Endothelial cell of umbilical vein (primary cell): ENCODE measurements around the gene EREG. TPM values are rescaled to one million over a fixed set of nuclear protein-coding genes. Genes with fewer than 3 reads are reported as not detected.

Experiments used
- BruUV-seq: library from RNA; stranded (reverse); fragments of 400-500 nt; replicated peaks from 2 replicates; lab custom pipeline; 2021; lab: Mats Ljungman, UMichigan
- CTCF ChIA-PET: fragments of 300-600, 350-600 bp; sonication (Branson Sonifier 250); formaldehyde crosslinking; loops from one replicate; lab custom pipeline; 2021; ENCODE audit warnings: antibody characterized with exemption, inconsistent platforms; lab: Charles Lee
- POLR2A ChIA-PET: fragments of 300-600, 350-600 bp; sonication (Branson Sonifier 250); formaldehyde crosslinking; loops from one replicate; lab custom pipeline; 2021; ENCODE audit warnings: antibody characterized with exemption, inconsistent platforms; lab: Charles Lee
- DNase-seq: peaks from one replicate; pipeline ENCODE4 v3.0.0-alpha.2; 2011; ENCODE audit warnings: low read depth, low spot score
- FAIRE-seq: peaks from 2 replicates; lab custom pipeline; 2011; peaks lifted over from hg19 to GRCh38; lab: Jason Lieb, UNC
- H2AFZ ChIP-seq: 2 replicates; pipeline ENCODE4 v1.6.0; 2012; ENCODE audit warnings: low read depth, low read length, control low read depth, inconsistent platforms
- H3K27ac ChIP-seq: 2 replicates; pipeline ENCODE4 v1.5.1; 2011; ENCODE audit warnings: low read depth, mild to moderate bottlenecking, control low read depth, low read length, moderate library complexity; ENCODE audit not compliant: insufficient read depth
- H3K27me3 ChIP-seq, 2 experiments: 2 replicates each; pipeline versions ENCODE4 v1.6.0 to v1.6.1; 2011; ENCODE audit warnings: low read length in 2 of 2, mixed read lengths in 1 of 2; ENCODE audit not compliant: control insufficient read depth in 2 of 2, insufficient read depth in 2 of 2
- H3K36me3 ChIP-seq, 2 experiments: 2 replicates in 1 of 2; 3 replicates in 1 of 2; pipeline ENCODE4 v1.5.1; 2011; ENCODE audit warnings: low read length in 2 of 2, mild to moderate bottlenecking in 1 of 2, moderate library complexity in 1 of 2; ENCODE audit not compliant: control insufficient read depth in 2 of 2, insufficient read depth in 2 of 2; ENCODE audit errors: extremely low read depth in 1 of 2
- H3K4me1 ChIP-seq: 3 replicates; pipeline ENCODE4 v1.5.1; 2011; ENCODE audit warnings: mild to moderate bottlenecking, low read length; ENCODE audit not compliant: control insufficient read depth, insufficient read depth; ENCODE audit errors: extremely low read depth
- H3K4me2 ChIP-seq: 2 replicates; pipeline ENCODE4 v1.6.1; 2011; ENCODE audit warnings: low read length, control low read depth, mixed read lengths; ENCODE audit not compliant: insufficient read depth
- H3K4me3 ChIP-seq, 3 experiments: fragments of 200-600 bp in 1 of 3; sonication (generic), shearing (Covaris generic) in 1 of 3; replicated peaks in 1 of 3; 2 replicates each; pipeline ENCODE4 v1.5.1; 2011 to 2016; ENCODE audit warnings: control low read depth in 3 of 3, low read length in 3 of 3, mild to moderate bottlenecking in 2 of 3, inconsistent platforms in 1 of 3, low read depth in 1 of 3, moderate library complexity in 1 of 3; ENCODE audit not compliant: insufficient read depth in 1 of 3
- H3K79me2 ChIP-seq: 2 replicates; pipeline ENCODE4 v1.6.0; 2012; ENCODE audit warnings: low read length, inconsistent platforms; ENCODE audit not compliant: control insufficient read depth, insufficient read depth
- H3K9ac ChIP-seq: replicated peaks from 2 replicates; pipeline ENCODE3; 2011; ENCODE audit warnings: low read length, control low read depth; ENCODE audit not compliant: insufficient read depth; ENCODE audit errors: extremely low read depth
- H3K9me1 ChIP-seq: replicated peaks from 3 replicates; pipeline ENCODE4 v1.6.0; 2011; ENCODE audit warnings: mild to moderate bottlenecking, low read length; ENCODE audit not compliant: control insufficient read depth, insufficient read depth; ENCODE audit errors: extremely low read depth
- H3K9me3 ChIP-seq: replicated peaks from 2 replicates; pipeline ENCODE4 v1.5.1; 2012; ENCODE audit warnings: low read length, inconsistent platforms; ENCODE audit not compliant: control insufficient read depth, insufficient read depth
- H4K20me1 ChIP-seq: replicated peaks from 2 replicates; pipeline ENCODE3; 2011; ENCODE audit warnings: mild to moderate bottlenecking, low read length; ENCODE audit not compliant: control insufficient read depth, insufficient read depth; ENCODE audit errors: extremely low read depth
- EZH2 ChIP-seq: IDR thresholded peaks from 2 replicates; pipeline ENCODE4 v1.6.1; 2012; ENCODE audit warnings: borderline replicate concordance, low read depth, mild to moderate bottlenecking, moderate library complexity, low read length, inconsistent platforms; ENCODE audit not compliant: severe bottlenecking
- FOS ChIP-seq: IDR thresholded peaks from 2 replicates; pipeline ENCODE4 v1.6.1; 2011; ENCODE audit warnings: mild to moderate bottlenecking, low read length, moderate library complexity, borderline replicate concordance; ENCODE audit not compliant: insufficient read depth
- GATA2 ChIP-seq: IDR thresholded peaks from 2 replicates; pipeline ENCODE4 v1.7.0; 2011; ENCODE audit warnings: low read depth, mild to moderate bottlenecking, moderate library complexity, mixed read lengths, low read length; ENCODE audit not compliant: insufficient read length, insufficient read depth
- JUN ChIP-seq: IDR thresholded peaks from 2 replicates; pipeline ENCODE4 v1.6.1; 2011; ENCODE audit warnings: borderline replicate concordance, low read depth; ENCODE audit not compliant: insufficient read length, insufficient read depth
- MYC ChIP-seq: IDR thresholded peaks from one replicate; pipeline ENCODE4 v1.6.1; 2011; ENCODE audit warnings: mild to moderate bottlenecking, low read depth, low read length
- POLR2A ChIP-seq: IDR thresholded peaks from 2 replicates; pipeline ENCODE4 v1.6.1; 2012; ENCODE audit warnings: low read depth, mild to moderate bottlenecking, control low read depth, low read length
- POLR2AphosphoS5 ChIP-seq: IDR thresholded peaks from 2 replicates; pipeline ENCODE4 v1.6.1; 2012; ENCODE audit warnings: low read depth, mild to moderate bottlenecking, control low read depth, low read length, moderate library complexity; ENCODE audit not compliant: insufficient read depth
- dilution Hi-C: fragments of 300-500 bp; cut with MboI; formaldehyde crosslinking; loops from one replicate; pipeline ENCODE4 v1.15.0; 2019; ENCODE audit warnings: low sequenced_read_pairs; ENCODE audit not compliant: extremely low pct_ligation_motif_present
- intact Hi-C: fragments of 100-400 bp; cut with micrococcal nuclease; formaldehyde crosslinking; loops from one replicate; pipeline ENCODE4 v1.10.0; 2022
- polyA plus RNA-seq, 4 experiments: library from polyadenylated mRNA; depleted of rRNA in 3 of 4; stranded (reverse) in 3 of 4; unstranded in 1 of 4; fragments of >200 nt; gene quantifications; 2 replicates each; pipeline versions ENCODE4 v1.2.1 to v1.2.3, GENCODE V29; 2011 to 2012; ENCODE audit warnings: missing spikeins in 1 of 4
- total RNA-seq: library from RNA; stranded (reverse); gene quantifications from 2 replicates; pipeline ENCODE4 v1.2.3, GENCODE V29; 2021
- TF ChIP-seq, protein P1 (sequence below): IDR thresholded peaks from 2 replicates; pipeline ENCODE4 v1.6.1; 2011; ENCODE audit not compliant: insufficient read depth, insufficient read length
- TF ChIP-seq, protein P2 (sequence below), 2 donors: IDR thresholded peaks; 1 replicate in 1 of 2; 2 replicates in 1 of 2; pipeline ENCODE4 v1.5.1; 2011; ENCODE audit warnings: low read length in 2 of 2, mild to moderate bottlenecking in 2 of 2, moderate library complexity in 2 of 2, control low read depth in 1 of 2, inconsistent platforms in 1 of 2, low read depth in 1 of 2; ENCODE audit not compliant: insufficient read depth in 1 of 2; ENCODE audit errors: extremely low read depth in 1 of 2

EREG gene
- total and polyA plus RNA-seq, 2 donors (not counting 3 experiments of a cell fraction or from before 2014, with no cell fraction given) = not detected

DNA sequence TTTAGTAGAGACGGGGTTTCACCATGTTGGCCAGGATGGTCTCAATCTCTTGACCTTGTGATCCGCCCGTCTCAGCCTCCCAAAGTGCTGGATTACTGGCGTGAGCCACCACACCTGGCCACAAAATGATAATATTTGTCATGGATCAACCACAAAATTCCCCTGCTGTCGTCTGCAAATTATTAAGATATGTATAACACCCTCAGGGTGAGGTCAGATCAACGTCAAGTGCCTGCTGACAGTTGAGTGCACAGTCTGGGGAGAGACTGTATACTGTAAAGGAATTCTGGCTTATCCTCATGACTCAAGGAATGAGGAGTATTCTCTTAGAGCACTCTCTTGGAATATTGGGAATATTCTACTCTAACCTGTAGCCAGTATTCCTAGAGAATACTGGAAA is 45.5 kb upstream of the EREG start:
- no peak overlapping the region for H2AFZ ChIP-seq
- H3K27ac ChIP-seq = no peak overlapping the region
- H3K4me3 ChIP-seq = no peak overlapping the region
- no peaks in the 10 kb centered on the region for H3K9me3 ChIP-seq
- H3K36me3 ChIP-seq = no peaks in the 10 kb centered on the region
- H3K9me1 ChIP-seq = no peaks in the 10 kb centered on the region
- H3K4me2 ChIP-seq = no peak overlapping the region
- no peaks in the 10 kb centered on the region for H3K4me1 ChIP-seq
- no peaks in the 10 kb centered on the region for H4K20me1 ChIP-seq
- H3K79me2 ChIP-seq = no peaks in the 10 kb centered on the region
- no TSS peak for BruUV-seq
- intact Hi-C loops (no loop called here), dilution Hi-C loops (no loop called here)
- no peak for FAIRE-seq
- DNase-seq = no peak
- no peaks in the 10 kb centered on the region for H3K27me3 ChIP-seq
- POLR2A ChIA-PET = no interaction called here
- no peak overlapping the region for H3K9ac ChIP-seq
- TF ChIP-seq JUN (no peak), POLR2A (no peak), EZH2 (no peak), MYC (no peak), POLR2AphosphoS5 (no peak), GATA2 (no peak), FOS (no peak)
- TF ChIP-seq, protein P1, sequence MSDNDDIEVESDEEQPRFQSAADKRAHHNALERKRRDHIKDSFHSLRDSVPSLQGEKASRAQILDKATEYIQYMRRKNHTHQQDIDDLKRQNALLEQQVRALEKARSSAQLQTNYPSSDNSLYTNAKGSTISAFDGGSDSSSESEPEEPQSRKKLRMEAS = no peak
- TF ChIP-seq, protein P2, sequence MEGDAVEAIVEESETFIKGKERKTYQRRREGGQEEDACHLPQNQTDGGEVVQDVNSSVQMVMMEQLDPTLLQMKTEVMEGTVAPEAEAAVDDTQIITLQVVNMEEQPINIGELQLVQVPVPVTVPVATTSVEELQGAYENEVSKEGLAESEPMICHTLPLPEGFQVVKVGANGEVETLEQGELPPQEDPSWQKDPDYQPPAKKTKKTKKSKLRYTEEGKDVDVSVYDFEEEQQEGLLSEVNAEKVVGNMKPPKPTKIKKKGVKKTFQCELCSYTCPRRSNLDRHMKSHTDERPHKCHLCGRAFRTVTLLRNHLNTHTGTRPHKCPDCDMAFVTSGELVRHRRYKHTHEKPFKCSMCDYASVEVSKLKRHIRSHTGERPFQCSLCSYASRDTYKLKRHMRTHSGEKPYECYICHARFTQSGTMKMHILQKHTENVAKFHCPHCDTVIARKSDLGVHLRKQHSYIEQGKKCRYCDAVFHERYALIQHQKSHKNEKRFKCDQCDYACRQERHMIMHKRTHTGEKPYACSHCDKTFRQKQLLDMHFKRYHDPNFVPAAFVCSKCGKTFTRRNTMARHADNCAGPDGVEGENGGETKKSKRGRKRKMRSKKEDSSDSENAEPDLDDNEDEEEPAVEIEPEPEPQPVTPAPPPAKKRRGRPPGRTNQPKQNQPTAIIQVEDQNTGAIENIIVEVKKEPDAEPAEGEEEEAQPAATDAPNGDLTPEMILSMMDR (IDR thresholded peaks at IDR 0.05; ENCODE audit: extremely low read depth in 1 of 2, insufficient read depth in 1 of 2, low read depth in 1 of 2, low read length in 2 of 2) = no peak
- CTCF ChIA-PET = interaction anchor here (0.7 to 11.3 kb wide), 29 partner anchors 9 to 1173 kb away, joined by 3 to 378 read pairs (median 5); partner anchors contain the start of genes AREG and BTC
